ENCODE results near the gene GHITM.
A peak's percentile ranks its signal among the peaks of the same experiment; 100 is the strongest.
"Not testable (repeated sequence)": the region's sequence is repeated elsewhere in the genome, so short reads cannot be mapped to it uniquely, and the experiment has no call there.

GHITM gene

DNA sequence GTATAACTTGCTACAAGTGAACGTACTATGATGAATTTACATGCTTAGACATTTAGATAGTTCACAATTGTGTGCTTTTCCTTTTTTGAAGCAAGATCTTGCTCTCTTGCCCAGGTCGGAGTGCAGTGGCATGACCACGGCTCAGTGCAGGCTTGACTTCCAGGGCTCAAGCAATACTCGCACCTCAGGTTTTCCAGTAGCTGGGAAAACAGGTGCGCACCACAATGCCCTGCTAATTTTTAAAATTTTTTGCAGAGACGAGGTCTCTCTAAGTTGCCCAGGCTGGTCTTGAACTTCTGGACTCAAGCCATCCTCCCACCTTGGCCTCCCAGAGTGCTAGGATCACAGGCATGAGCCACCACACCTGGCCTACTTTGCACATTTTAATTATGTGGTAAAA lies 36.1 kb downstream of the GHITM start:
- no peak for DNase-seq

GRCh38 chr10:84176351-84176750 lies 37.0 kb downstream of the GHITM start:
- no peak for DNase-seq

DNA sequence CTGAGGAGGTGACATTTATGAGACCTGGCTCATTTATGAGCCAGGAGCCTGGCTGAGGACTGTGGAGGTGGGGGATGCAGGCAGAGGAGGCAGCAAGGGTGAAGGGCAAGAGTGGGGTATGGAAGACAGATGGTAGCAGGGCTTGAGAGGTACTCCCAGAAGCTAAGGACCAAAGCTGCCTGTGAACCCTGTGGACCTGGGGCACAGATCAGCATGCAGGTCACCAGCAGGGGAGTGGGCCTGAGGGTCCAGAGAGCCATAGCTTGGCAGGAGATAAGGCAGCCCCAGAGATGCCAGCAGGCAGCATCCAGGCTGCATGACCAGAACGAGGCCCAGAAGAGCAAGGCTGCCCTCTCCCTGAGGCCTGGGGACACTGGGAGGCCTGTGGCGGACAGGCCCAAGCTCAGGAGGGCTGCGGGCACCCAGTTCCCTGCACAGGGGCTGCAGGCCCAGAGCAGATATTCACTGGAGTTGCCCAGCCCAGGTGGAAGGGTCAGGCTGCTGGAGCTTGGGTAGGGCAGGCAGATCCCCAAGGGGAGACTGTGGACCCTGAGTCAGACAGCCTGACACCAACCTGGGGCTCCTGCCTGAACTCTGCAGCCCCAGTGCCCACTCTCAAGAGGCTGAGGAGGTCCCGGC lies 37.6 kb downstream of the GHITM start:
- no peak for DNase-seq

GRCh38 chr10:84177541-84178141 lies 38.3 kb downstream of the GHITM start:
- DNase-seq = no peak

DNA sequence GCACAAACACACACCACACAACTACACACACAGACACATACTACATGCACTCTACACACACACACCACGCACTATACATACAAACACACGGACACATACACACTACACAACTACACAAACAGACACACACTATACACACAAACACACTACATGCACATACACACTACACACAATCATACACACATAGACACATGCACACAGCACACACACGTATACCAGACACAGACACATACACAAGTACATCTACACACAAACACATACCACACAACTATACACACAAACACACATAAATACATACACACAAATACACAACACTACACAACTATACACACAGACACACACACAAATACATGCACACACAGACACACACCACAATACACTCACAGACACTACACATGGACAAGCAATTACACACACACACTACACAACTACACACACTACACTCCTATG lies 38.9 kb downstream of the GHITM start:
- no peak for DNase-seq

DNA sequence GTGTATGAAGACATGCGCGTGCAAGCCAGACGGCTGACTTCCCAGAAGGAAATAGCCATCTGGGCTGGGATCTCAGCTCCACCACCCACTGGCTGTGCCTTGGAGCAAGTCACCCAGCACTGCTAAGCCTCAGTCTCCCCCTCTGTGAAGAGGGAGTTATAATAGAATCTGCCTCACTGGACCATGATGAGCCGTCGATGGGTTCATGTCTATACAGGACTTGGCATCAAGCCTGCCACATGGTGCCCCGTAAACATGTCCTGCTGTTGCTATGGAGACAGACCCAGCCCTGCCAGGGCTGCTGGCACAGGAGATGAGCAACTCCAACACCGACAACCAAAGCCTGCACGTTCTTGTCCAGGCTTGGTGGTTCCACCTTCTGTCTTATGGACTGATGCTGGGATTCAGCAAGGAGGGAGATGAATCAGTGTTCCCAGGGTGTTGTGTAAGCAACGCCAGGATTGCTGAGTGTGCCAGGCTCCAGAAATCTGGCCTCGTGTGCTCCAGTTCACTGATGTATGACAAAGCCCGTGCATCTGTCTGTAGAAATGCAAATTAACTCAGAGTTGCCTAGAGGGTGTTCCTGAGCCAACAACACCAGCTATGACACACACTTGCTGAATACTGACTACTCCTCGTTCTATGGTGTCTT lies 39.9 kb downstream of the GHITM start:
- DNase-seq = peak in 17 of 56 donors; percentile 8 to 68 (median 34)

DNA sequence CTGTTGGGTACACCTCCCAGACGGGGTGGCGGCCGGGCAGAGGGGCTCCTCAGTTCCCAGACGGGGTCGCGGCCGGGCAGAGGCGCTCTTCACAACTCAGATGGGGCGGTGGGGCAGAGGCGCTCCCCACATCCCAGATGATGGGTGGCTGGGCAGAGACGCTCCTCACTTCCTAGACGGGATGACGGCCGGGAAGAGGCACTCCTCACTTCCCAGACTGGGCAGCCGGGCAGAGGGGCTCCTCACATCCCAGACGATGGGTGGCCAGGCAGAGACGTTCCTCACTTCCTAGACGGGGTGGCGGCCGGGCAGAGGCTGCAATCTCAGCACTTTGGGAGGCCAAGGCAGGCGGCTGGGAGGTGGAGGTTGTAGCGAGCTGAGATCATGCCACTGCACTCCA lies 41.1 kb downstream of the GHITM start:
- not testable (repeated sequence) for DNase-seq

- no peak for DNase-seq
Observed at GRCh38 chr10:84181631-84182030, 42.3 kb downstream of the GHITM start.

- DNase-seq = no peak
Observed at GRCh38 chr10:84184517-84184916, 45.2 kb downstream of the GHITM start.

DNA sequence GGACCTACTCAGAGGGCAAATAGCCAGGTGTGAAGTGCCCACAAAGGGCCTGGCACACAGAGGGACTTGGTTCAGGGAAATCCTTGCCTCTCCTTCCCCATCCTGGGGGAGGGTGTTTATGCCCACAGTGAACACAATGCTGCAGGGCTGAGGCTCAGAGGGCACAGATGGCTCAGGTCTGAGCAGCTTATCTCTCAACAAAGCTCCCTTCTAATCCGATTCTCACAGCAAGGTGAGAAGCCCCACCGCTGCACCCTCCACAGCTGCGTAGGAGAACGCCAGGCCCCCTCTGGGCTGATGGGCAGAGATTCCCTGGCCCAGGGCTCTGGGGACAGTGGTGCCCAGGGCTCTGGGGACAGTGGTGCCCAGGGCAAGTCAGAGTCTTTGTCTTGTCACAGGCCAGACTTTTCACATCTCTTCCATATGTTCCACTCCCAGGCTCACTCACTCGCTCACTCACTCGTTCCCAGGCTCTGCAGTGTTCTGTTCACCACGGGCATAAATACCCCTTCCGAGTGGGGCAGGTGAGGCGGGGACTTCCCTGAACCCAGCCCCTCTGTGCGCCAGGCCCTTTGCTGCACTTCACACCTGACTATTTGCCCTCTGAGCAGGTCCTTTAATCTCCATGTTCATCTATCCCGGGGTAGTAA lies 46.3 kb downstream of the GHITM start:
- DNase-seq = no peak

GRCh38 chr10:84188815-84189214 lies 49.5 kb downstream of the GHITM start:
- DNase-seq = no peak

GRCh38 chr10:84190621-84191020 lies 51.3 kb downstream of the GHITM start:
- DNase-seq = no peak

- DNase-seq = no peak
Observed at GRCh38 chr10:84191106-84191505, 51.8 kb downstream of the GHITM start.

GRCh38 chr10:84193327-84193726 lies 54.0 kb downstream of the GHITM start:
- DNase-seq = no peak

DNA sequence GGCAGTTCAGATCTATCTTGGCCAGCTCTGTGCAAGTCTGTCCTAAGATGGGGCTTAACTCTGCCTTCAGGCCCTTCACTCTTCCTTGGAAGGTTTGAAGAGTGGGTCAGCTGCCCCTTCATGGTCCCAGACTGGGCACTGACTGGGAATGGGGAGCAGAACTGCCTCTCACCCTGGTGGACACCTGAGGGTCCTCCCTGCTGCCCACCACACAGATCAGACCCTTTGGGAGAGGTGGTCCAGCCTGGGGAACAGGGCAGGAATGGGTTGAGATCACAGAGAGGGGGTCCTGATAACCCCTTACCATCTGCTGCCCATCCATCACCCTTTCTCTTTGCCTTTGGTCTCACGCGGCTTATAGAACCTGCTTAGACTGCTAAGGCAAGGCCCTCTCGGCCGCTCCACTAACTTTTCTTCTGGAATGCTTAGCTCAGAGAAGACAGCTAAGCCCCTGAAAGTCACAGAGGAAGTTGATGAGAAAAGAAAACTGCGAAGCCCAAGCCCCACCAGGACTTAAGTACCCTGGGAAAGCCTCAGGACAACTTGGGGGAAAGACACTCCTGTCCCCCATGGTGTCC lies 54.6 kb downstream of the GHITM start:
- no peak for DNase-seq

DNA sequence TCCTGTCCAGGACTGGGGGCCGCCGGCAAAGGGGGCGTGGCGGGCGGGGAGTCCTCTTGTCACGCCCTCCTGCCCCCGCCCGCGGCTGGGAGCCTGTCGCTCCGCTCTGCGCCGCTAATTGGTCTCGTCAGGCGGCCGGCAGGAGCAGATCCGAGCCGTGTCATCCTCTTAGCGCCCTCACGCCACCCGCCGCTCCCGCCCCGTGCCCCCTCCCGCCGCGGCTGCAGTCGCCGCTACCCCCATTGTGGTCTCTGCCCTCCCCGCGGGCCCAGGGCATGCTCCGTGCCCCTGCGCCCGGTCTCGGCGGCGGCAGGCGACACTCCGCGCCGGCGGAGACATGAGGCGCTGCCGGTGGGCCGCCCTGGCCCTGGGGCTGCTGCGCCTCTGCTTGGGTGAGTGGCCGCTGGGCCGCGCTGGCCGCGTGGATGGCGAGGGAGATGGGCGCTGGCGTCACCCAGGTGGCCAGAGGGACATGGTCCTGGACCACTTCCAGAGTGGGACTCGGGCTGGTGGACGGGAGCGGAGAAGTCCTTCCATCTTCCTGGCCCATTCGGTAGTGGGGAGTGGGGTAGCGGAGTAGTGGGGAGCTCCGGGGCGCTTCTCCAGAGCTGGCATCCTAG lies 55.2 kb downstream of the GHITM start, which contains the start of gene CDHR1:
TSS of gene CDHR1 (plus strand) at position 114 of the 620 bp plus-strand sequence. CDS start at position 338, 224 bp downstream.
- DNase-seq = peak in 26 of 56 donors; percentile 9 to 64 (median 30)

DNA sequence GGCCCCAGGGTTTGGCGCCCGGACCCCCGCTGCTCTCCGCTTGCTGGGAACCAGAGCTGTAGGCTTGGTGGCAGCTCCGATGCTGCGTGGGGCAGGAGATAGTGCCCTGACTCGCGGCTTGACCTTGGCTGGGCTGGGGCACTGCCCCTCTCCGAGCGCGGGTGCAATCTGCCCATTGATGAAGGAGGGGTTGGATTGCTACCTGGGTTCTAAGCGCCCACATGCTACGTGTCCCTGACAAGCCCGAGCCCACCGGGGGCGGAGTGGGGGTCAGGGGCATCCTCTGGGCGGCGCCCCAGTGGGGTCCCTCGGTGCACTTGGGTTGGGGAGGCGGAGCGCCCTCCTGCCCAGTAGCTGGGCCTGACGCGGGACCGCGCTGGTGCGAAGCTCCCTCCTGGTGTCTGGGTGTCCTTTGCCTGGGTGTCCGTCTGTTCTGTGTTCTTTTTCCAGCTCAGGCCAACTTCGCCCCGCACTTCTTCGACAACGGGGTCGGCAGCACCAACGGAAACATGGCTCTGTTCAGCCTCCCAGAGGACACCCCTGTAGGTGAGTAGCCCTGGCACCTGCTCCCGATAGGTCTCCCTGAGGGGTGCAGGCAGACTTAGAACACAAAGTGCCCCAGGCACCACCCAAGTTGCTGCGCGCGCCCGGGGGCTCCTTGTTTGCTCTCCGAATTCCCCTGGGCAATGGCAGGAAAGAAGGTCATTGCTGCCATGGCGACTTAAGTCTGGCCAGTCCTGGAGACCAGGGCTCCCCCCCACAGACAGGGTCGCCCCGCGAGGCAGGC lies 55.9 kb downstream of the GHITM start:
- DNase-seq = no peak

GRCh38 chr10:84196083-84196482 lies 56.8 kb downstream of the GHITM start:
- DNase-seq = no peak

- peak in 15 of 56 donors; percentile 11 to 56 (median 23) for DNase-seq
Observed at GRCh38 chr10:84196941-84197340, 57.6 kb downstream of the GHITM start.

- no peak for DNase-seq
Observed at GRCh38 chr10:84197643-84198042, 58.3 kb downstream of the GHITM start.
